Activated naive CD4-positive, alpha-beta T cell treated with anti-CD3 and anti-CD28 coated beads, Interleukin-2, amount 10 ng/mL, durations not matched to agents 7 days and 5 days (primary cell): ENCODE measurements around the gene STX18.

ENCODE experiments used
- CTCF ChIA-PET: fragments of 350-600 bp; sonication (Branson Sonifier 250); formaldehyde crosslinking; loops from one replicate; lab custom pipeline; 2021; ENCODE audit warnings: antibody characterized with exemption; lab: Charles Lee
- DNase-seq: peaks from one replicate; pipeline ENCODE4 v3.0.0-alpha.2; 2020
- H3K27ac Mint-ChIP-seq: one replicate; pipeline ENCODE4 v1.8.0; 2021; ENCODE audit warnings: mild to moderate bottlenecking, moderate library complexity, mixed read lengths
- H3K27me3 Mint-ChIP-seq: one replicate; pipeline ENCODE4 v1.8.0; 2021; ENCODE audit warnings: mild to moderate bottlenecking, mixed read lengths
- H3K36me3 Mint-ChIP-seq: one replicate; pipeline ENCODE4 v1.8.0; 2021; ENCODE audit warnings: mixed read lengths
- H3K4me1 Mint-ChIP-seq: one replicate; pipeline ENCODE4 v1.8.0; 2021; ENCODE audit warnings: mixed read lengths
- H3K4me3 Mint-ChIP-seq: one replicate; pipeline ENCODE4 v1.8.0; 2021; ENCODE audit warnings: mild to moderate bottlenecking, moderate library complexity, mixed read lengths
- H3K9me3 Mint-ChIP-seq: one replicate; pipeline ENCODE4 v1.8.0; 2021; ENCODE audit warnings: mixed read lengths

STX18 gene

DNA sequence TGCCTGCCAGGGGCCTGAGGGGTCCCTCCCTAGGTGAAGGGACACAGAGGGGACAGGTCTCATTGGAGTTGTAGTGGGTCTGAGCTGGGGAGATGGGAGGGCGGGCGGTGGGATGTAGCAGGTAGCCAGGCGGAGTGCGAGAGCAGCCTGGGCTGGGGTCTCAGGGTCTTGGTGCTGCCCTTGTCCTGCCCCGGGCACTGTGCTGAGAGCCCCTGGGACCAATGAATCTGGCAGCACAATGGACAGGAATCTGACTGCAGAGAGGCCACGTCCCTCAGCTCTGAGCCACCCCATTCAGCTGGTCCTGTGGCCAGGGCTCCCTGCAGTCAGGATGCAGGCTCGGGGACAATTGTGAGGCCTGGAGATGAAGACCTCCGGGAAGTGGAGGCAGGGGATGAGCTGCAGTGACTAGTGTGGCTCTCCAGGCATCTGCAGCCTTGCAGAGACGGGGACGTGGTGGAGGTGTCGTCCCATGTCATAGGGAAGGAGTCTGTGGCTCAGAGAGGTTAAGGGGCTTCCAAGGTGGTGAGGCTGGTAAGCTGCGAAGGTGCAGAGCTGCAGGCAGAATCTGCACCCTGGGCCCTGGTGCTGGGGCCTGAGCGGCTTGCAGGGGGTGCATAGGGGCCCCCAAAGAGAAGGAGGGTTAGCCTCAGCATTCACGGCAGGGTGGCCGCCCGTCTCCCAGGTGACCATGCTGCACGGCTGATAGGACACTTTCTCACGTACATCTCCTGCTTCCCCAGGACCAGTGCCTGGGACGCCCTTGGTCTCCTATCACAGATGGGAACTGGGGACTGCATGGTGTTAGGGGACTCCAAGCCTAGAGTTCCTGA is 134.3 kb downstream of the STX18 start:
- no peaks in the 10 kb centered on the region for H3K4me1 Mint-ChIP-seq
- no peak for DNase-seq

DNA sequence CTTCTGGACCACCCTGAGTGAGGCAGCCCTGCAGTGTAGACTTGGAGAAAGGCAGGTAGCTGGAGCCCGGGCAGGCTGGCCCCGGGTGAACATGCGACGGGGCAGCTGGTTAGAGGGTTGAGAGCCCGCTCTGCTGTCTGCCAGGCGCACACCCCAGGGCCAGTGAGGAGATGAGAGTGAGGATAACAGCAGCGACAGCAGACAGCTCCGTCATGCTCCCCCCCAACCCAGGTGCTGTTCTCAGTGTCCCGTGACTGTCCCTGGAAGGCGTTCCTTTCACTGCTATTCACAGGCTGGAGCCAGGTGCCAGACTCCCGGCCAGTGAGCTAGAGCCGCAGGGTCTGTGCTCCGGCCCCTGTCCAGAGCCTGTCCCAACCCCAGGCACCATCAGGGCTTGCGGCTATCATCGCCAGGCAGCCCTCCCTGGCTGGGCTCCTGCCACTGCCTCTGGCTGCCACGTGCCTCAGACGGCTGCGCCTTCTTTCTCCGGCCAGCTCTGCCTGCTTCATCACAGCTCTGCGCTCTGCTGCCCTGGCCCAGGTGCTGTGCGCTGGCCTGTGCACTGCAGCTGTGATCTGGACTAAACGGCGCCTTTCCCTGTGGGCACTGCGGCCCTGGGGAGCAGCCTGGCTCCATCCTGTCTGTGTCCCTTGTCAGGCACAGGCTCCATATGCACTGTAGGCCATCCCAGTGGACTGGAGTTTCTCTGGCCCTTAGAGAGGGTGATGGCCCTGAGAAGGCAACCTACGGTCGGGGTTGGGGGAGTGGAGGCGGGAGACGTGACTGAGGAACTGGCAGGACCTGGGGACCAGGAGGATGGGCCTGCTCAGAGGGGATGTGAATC is 135.2 kb downstream of the STX18 start:
- CTCF ChIA-PET: no interaction called here
- H3K9me3 Mint-ChIP-seq: no peaks in the 10 kb centered on the region
- DNase-seq: no peak
- H3K36me3 Mint-ChIP-seq: no peaks in the 10 kb centered on the region
- H3K27me3 Mint-ChIP-seq: no peaks in the 10 kb centered on the region
- H3K27ac Mint-ChIP-seq: no peak overlapping the region
- no peaks in the 10 kb centered on the region for H3K4me1 Mint-ChIP-seq
- no peak overlapping the region for H3K4me3 Mint-ChIP-seq

More for the DNA sequence above, 134.3 kb downstream of the STX18 start:
- CTCF ChIA-PET: no interaction called here
- no peaks in the 10 kb centered on the region for H3K27me3 Mint-ChIP-seq
- no peaks in the 10 kb centered on the region for H3K9me3 Mint-ChIP-seq
- no peak overlapping the region for H3K4me3 Mint-ChIP-seq
- no peak overlapping the region for H3K27ac Mint-ChIP-seq
- H3K36me3 Mint-ChIP-seq: no peaks in the 10 kb centered on the region

DNA sequence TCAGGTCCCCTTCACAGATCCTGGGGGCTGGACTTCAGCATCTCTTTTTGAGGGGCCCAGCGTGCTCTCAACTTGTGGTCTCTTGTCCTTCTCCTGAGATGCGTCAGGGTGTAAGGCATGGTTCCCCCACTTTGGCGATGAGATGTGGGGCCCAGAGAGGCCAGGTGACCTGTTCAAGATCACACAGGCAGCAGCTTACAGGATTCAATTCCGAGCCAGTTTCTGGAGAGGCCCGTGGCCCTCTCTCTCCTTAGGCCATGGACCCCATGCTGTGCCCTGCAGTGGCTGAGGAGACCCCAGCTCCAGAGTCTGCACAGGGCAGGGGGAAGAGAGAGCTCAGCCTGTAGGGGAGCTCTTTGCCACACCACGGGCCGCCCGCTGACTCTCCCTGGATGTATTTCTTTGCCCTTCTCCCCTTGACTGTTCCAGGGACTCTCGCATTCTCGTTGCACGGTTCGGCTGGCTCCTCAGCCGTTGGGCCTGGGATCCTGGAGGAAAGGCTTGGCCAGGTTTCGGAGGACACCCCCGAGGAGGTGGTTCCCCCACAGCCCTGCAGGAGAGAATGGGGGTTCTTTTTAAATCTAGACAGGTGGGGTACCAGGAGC is 136.4 kb downstream of the STX18 start:
- H3K9me3 Mint-ChIP-seq: no peaks in the 10 kb centered on the region
- H3K4me1 Mint-ChIP-seq: no peaks in the 10 kb centered on the region
- CTCF ChIA-PET: no interaction called here
- no peak for DNase-seq
- H3K36me3 Mint-ChIP-seq: no peaks in the 10 kb centered on the region
- no peaks in the 10 kb centered on the region for H3K27me3 Mint-ChIP-seq
- no peak overlapping the region for H3K27ac Mint-ChIP-seq
- no peak overlapping the region for H3K4me3 Mint-ChIP-seq

DNA sequence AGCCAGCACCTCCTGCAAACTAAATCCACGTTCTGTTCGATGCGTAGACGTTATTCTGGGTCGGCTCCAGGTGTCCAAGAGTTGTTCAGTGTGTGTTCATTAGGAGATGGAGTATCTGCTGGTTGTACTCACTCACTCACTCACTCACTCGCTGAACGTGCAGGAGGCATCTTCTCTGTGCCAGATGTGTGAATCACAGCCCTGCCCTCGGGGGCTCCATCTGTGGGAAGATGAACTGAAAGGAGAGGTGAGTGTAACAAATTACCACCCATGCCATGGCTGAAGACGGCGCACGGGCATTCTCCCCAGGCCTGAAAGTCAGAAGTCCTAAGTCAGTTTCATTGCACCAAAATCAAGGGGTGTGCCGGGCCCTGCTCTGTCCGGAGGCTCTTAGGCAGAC is 138.9 kb downstream of the STX18 start:
- no peaks in the 10 kb centered on the region for H3K4me1 Mint-ChIP-seq
- H3K27me3 Mint-ChIP-seq: no peaks in the 10 kb centered on the region
- CTCF ChIA-PET: no interaction called here
- H3K36me3 Mint-ChIP-seq: no peaks in the 10 kb centered on the region
- no peak overlapping the region for H3K4me3 Mint-ChIP-seq
- H3K9me3 Mint-ChIP-seq: peaks cover 4% of the 10 kb centered on the region
- DNase-seq: no peak
- H3K27ac Mint-ChIP-seq: no peak overlapping the region

DNA sequence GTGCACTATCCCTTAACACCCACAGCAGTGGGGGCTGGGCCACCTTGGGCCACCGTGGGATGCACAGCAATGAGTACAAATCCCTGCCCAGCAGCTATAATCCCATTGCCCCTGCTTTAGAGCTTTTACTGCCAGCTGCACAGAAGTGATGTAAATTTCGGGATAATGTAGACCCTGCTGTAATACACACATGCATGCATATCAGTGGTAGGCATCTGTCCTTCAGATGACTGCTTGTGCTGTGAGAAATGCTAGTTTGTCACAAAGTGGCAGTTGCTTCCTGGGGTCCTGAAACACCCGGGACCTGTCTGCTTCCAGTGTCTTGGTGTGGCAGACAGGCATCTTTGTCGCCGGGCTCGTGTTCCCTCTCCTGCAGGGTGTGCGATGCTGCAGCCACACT is 140.8 kb downstream of the STX18 start:
- Mint-ChIP-seq H3K27me3 (peaks cover 7% of the 10 kb centered on the region), H3K27ac (no peak overlapping the region), H3K36me3 (no peaks in the 10 kb centered on the region)

DNA sequence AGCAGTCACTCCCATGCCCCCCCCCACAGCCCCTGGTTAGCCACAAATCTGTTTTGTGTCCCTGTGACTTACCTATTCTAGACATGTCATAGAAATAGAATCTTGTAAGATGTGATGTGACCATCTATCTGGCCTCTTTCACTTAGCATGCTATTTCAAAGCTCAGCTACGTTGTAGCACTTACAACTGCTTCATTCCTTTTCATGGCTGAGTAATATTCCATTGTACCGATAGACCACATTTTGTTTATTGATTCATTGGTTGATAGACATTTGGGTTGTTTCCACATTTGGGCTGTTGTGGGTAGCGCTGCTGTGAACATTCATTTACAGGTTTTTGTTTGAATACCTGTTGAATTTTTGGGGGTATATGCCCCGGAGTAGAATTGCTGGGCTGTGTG is 143.4 kb downstream of the STX18 start:
- H3K4me3 Mint-ChIP-seq: no peak overlapping the region
- no peak for DNase-seq
- H3K27me3 Mint-ChIP-seq: peaks cover 10% of the 10 kb centered on the region
- CTCF ChIA-PET: interaction anchor here (0.7 to 1.5 kb wide), 2 partner anchors 14 to 61 kb away, joined by 3 to 4 read pairs; no protein-coding TSS in a partner anchor
- H3K36me3 Mint-ChIP-seq: no peaks in the 10 kb centered on the region
- H3K4me1 Mint-ChIP-seq: no peaks in the 10 kb centered on the region
- H3K9me3 Mint-ChIP-seq: peaks cover 4% of the 10 kb centered on the region
- no peak overlapping the region for H3K27ac Mint-ChIP-seq

More for the DNA sequence above, 140.8 kb downstream of the STX18 start:
- H3K9me3 Mint-ChIP-seq: peaks cover 4% of the 10 kb centered on the region
- no peak overlapping the region for H3K4me3 Mint-ChIP-seq
- CTCF ChIA-PET: no interaction called here
- DNase-seq: no peak
- no peaks in the 10 kb centered on the region for H3K4me1 Mint-ChIP-seq

DNA sequence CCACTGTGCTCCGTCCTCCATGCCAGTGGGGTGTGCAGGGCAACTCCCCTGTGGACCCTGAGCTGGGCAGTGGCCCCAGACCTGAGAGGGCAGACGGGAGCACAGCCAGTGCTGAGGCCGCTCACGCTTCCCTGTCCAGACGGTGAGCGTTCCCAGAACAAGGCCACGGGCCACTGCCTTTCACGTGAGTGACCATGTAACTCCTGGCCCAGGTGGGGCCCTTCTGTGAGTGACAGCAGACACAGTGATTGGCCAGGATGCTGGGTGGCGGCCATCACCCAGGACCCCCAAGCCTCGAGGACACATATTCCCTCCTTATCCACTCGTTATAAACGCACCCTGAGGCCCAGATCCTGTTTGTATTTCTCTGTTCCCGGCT is 144.4 kb downstream of the STX18 start:
- Mint-ChIP-seq H3K9me3 (peaks cover 4% of the 10 kb centered on the region), H3K27me3 (peaks cover 13% of the 10 kb centered on the region), H3K4me3 (no peak overlapping the region), H3K27ac (no peak overlapping the region), H3K36me3 (no peaks in the 10 kb centered on the region), H3K4me1 (no peaks in the 10 kb centered on the region)
- CTCF ChIA-PET: no interaction called here
- DNase-seq: no peak

DNA sequence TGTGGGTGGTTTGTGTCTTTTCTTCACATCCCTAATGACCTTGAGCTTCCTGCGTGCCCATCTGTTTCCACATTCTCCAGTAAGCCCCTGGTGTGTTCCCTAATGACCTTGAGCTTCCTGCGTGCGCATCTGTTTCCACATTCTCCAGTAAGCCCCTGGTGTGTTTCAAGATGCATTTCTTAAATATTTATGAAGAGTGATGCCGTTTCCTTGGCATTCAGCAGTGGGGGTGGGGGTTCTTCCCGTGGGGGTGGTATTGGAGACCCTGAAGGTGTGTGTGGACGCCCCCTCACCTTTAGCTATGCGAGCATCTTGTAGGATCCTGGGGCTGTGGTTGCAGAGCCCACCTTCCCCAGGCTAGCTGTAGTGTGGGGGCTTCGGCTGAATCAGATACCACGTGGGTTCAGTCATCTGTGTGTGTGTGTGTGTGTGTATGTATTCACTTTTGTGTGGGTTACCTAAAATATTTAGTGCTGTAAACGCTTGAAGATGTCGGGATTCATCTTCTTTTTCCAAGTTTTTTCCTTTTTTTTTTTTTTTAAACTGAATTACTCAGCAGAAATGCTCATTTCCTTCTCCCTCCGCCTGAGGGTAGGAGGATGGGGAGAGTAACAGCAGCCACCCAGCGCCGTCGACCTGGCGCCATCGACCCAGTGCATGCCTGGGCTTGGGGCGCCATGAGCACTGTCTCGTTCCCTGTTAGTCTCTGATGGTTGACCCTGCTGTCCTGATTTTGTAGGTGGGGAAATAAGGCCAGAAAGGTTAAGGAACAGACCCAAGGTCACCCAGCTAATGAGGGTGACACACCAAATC is 145.0 kb downstream of the STX18 start:
- Mint-ChIP-seq H3K27me3 (peaks cover 13% of the 10 kb centered on the region), H3K36me3 (no peaks in the 10 kb centered on the region), H3K4me1 (no peaks in the 10 kb centered on the region), H3K4me3 (no peak overlapping the region), H3K9me3 (peaks cover 4% of the 10 kb centered on the region), H3K27ac (no peak overlapping the region)
- CTCF ChIA-PET: no interaction called here
- no peak for DNase-seq

DNA sequence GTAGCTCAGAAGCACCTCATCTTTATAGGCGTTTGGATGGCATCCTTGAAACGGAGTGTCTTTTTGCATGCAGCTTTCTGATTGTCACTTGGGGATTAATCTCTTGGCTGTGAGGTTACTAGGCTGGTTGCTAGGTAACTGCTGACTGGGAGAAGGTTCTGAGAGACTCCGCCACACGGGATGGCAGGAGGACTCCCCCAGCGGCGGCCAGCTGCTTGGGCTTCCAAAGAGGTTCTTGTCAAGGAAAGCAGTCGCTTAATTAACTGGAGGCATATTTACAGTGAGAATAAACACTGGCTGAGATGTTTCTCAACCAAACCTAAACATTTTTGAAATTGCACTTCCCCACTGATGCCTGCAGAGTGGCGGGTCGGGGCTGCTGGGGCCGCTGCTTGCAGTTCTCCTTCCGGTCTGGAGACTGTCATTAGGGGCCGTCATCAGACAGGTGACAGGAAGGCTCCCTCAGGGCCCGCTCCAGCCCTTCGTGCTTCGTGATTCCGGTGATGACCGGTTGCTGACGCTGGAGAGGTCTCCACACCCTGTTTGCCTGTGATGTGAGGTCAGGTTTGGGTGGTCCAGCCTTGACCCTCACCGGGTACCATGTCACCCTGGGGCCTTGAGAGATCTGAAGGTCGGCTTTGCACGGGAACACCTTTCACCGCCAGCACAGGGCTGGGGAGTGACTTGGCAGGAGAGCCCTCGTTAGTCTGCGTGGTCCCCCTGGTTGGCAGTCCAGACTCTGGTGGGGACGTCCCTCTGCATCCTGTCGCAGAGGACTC is 145.8 kb downstream of the STX18 start:
- H3K27ac Mint-ChIP-seq: no peak overlapping the region
- no peaks in the 10 kb centered on the region for H3K36me3 Mint-ChIP-seq
- CTCF ChIA-PET: interaction anchor here (1.6 to 1.8 kb wide), 2 partner anchors 12 to 35 kb away, joined by 5 read pairs; no protein-coding TSS in a partner anchor
- no peaks in the 10 kb centered on the region for H3K4me1 Mint-ChIP-seq
- H3K9me3 Mint-ChIP-seq: peaks cover 4% of the 10 kb centered on the region
- H3K4me3 Mint-ChIP-seq: no peak overlapping the region
- DNase-seq: no peak
- peaks cover 13% of the 10 kb centered on the region for H3K27me3 Mint-ChIP-seq

DNA sequence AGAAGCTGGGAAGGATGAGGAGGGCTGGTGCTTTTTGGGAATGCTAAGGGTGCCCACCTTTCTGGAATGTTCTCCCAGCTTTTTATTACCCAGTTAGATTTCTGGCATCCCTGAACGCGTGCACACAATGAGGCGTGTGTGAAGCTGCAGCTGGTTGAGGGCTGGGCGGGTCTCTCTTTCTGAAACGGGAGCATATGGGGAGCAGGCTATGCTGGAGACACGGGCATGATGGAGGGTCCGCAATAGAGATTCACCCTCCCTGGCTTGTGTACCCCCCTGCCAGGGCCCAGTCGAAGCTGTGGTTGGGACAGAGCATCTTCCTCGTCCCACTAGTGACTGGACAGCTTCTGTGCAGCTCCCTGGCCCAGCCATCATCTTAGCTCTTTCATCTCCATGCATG is 146.5 kb downstream of the STX18 start:
- H3K27ac Mint-ChIP-seq: no peak overlapping the region
- peaks cover 4% of the 10 kb centered on the region for H3K9me3 Mint-ChIP-seq
- peaks cover 17% of the 10 kb centered on the region for H3K27me3 Mint-ChIP-seq
- no peak overlapping the region for H3K4me3 Mint-ChIP-seq
- no peaks in the 10 kb centered on the region for H3K36me3 Mint-ChIP-seq
- CTCF ChIA-PET: interaction anchor here (1.6 to 1.8 kb wide), 2 partner anchors 11 to 35 kb away, joined by 5 read pairs; no protein-coding TSS in a partner anchor
- DNase-seq: no peak
- no peaks in the 10 kb centered on the region for H3K4me1 Mint-ChIP-seq

DNA sequence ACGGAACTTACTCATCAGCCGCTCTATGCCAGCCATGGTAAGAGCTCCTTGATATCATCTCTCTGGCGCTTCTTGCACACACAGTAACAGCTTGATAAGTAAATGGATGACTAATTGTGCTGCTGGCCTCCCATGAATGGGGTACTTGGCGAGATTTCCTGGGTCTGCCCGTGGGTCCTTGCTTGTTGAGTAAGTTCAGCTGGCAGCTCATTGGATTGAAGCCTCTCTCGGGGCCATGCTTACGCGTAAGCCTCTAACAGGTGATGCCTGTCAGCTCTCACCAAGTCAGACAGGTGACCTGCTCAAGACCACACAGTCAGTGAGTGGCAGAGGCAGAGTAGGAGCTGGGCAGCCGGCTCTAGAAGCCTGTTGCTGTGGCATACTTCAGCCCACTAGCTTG is 147.2 kb downstream of the STX18 start:
- Mint-ChIP-seq H3K4me1 (no peaks in the 10 kb centered on the region), H3K27me3 (peaks cover 23% of the 10 kb centered on the region), H3K27ac (no peak overlapping the region), H3K36me3 (no peaks in the 10 kb centered on the region), H3K4me3 (no peak overlapping the region), H3K9me3 (peaks cover 4% of the 10 kb centered on the region)
- no peak for DNase-seq
- CTCF ChIA-PET: interaction anchor here (1.6 to 1.8 kb wide), 2 partner anchors 10 to 36 kb away, joined by 5 read pairs; no protein-coding TSS in a partner anchor

DNA sequence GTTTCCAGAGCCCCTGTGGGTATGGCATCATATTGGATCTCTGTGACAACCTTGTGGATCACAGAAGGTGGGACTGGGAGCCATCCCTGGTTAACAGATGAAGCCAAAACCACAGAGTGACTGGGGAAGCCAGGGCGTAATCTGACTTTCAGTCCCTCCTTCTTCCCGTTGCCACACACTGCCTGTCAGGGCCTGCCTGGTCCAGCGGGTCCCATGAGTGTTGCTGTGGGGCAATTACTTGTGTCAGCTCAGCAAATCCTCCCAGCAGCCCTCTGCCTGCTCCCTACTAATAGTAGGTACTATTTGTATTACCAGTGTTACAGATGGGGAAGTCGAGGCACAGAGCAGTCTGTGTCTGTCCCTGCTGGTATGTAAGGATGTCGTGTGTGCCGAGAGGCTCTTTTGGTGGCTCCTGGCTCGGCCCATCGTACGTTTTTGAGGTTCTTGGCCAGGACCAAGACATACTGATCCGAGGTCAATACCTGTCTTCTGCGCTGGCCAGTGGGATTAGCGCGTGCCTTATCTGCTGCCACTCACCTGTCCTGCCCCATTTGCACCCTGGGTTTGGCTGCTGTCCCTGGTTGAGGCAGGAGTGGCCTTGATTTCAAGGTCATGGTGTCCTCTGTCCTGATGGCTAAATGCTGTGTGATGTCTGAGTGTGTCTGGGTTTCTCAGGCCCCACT is 149.2 kb downstream of the STX18 start:
- CTCF ChIA-PET: no interaction called here
- Mint-ChIP-seq H3K4me1 (peaks cover 7% of the 10 kb centered on the region), H3K27me3 (peaks cover 44% of the 10 kb centered on the region)

More for the DNA sequence above, 149.2 kb downstream of the STX18 start:
- H3K27ac Mint-ChIP-seq: no peak overlapping the region
- DNase-seq: no peak
- H3K9me3 Mint-ChIP-seq: no peaks in the 10 kb centered on the region
- no peak overlapping the region for H3K4me3 Mint-ChIP-seq
- H3K36me3 Mint-ChIP-seq: no peaks in the 10 kb centered on the region
